PC-3 (cell line): ENCODE data around the gene SRSF8.

Experiments
- EZH2phosphoT487 ChIP-seq: fragments of 300-600 bp; sonication (generic); IDR thresholded peaks from 2 replicates; pipeline ENCODE4 v1.6.1; 2018; ENCODE audit warnings: mild to moderate bottlenecking, antibody characterized with exemption, low read length, borderline replicate concordance
- TF ChIP-seq, protein P1 (sequence below): fragments of 300-600 bp; sonication (generic); conservative IDR thresholded peaks from 2 replicates; pipeline ENCODE4 v1.5.1; 2017; ENCODE audit warnings: antibody characterized with exemption, low read depth, mild to moderate bottlenecking, low read length

DNA sequence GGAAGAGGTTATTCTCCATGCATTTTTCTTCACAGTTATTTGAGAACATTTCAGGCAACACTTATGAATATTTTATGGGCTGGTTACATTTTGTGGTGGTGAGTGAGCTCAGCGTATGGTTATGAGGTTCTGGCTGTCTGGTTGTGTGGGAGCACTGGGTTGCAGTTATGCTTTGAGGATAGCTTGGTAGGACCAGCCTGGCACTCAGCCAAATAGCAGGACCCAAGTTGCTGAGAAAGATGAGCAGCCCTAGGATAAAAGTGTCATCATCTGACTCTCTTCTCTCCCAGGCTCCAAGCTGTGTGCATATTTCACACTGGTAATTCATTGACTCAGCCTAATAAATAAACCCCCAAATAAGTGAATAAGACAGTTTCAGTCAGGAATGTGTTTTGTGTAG lies 8.1 kb upstream of the SRSF8 start:
- TF ChIP-seq, protein P1, sequence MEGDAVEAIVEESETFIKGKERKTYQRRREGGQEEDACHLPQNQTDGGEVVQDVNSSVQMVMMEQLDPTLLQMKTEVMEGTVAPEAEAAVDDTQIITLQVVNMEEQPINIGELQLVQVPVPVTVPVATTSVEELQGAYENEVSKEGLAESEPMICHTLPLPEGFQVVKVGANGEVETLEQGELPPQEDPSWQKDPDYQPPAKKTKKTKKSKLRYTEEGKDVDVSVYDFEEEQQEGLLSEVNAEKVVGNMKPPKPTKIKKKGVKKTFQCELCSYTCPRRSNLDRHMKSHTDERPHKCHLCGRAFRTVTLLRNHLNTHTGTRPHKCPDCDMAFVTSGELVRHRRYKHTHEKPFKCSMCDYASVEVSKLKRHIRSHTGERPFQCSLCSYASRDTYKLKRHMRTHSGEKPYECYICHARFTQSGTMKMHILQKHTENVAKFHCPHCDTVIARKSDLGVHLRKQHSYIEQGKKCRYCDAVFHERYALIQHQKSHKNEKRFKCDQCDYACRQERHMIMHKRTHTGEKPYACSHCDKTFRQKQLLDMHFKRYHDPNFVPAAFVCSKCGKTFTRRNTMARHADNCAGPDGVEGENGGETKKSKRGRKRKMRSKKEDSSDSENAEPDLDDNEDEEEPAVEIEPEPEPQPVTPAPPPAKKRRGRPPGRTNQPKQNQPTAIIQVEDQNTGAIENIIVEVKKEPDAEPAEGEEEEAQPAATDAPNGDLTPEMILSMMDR = no peak
- TF ChIP-seq EZH2phosphoT487 = no peak
